Trophoblast cell (in vitro differentiated cells and primary cell): ENCODE measurements around the gene KERA.

Source experiments
- DNase-seq, 2 donors: peaks; one replicate each; pipeline ENCODE4 v3.0.0-alpha.2; 2016
- H2AFZ ChIP-seq: 2 replicates; pipeline ENCODE4 v1.6.1; 2013; ENCODE audit warnings: low read length, moderate library complexity, mild to moderate bottlenecking; ENCODE audit not compliant: insufficient read depth, poor library complexity
- H2AK5ac ChIP-seq: 2 replicates; pipeline ENCODE4 v1.6.1; 2013; ENCODE audit warnings: mild to moderate bottlenecking, low read length
- H2BK120ac ChIP-seq: 2 replicates; pipeline ENCODE4 v1.6.1; 2013; ENCODE audit warnings: low read length, mild to moderate bottlenecking, moderate library complexity; ENCODE audit not compliant: insufficient read depth, poor library complexity
- H2BK12ac ChIP-seq: 2 replicates; pipeline ENCODE4 v1.6.1; 2013; ENCODE audit warnings: mild to moderate bottlenecking, low read length, moderate library complexity
- H2BK5ac ChIP-seq: 2 replicates; pipeline ENCODE4 v1.6.1; 2013; ENCODE audit warnings: low read length, low read depth, moderate library complexity, mild to moderate bottlenecking; ENCODE audit not compliant: poor library complexity
- H3K14ac ChIP-seq: 2 replicates; pipeline ENCODE4 v1.6.1; 2013; ENCODE audit warnings: mild to moderate bottlenecking, low read length
- H3K18ac ChIP-seq: 2 replicates; pipeline ENCODE4 v1.6.1; 2013; ENCODE audit warnings: mild to moderate bottlenecking, low read length
- H3K23ac ChIP-seq: 2 replicates; pipeline ENCODE4 v1.6.1; 2013; ENCODE audit warnings: low read length
- H3K27ac ChIP-seq: 2 replicates; pipeline ENCODE4 v1.5.1; 2013; ENCODE audit warnings: low read depth, mild to moderate bottlenecking, inconsistent platforms, low read length, moderate library complexity
- H3K27me3 ChIP-seq: 2 replicates; pipeline ENCODE4 v1.6.1; 2013; ENCODE audit warnings: inconsistent platforms, mild to moderate bottlenecking, low read length, moderate library complexity; ENCODE audit not compliant: insufficient read depth
- H3K36me3 ChIP-seq, 2 experiments: 1 replicate in 1 of 2; 2 replicates in 1 of 2; pipeline ENCODE4 v1.6.1; 2013; ENCODE audit warnings: low read length in 2 of 2, mild to moderate bottlenecking in 2 of 2, moderate library complexity in 1 of 2; ENCODE audit not compliant: insufficient read depth in 2 of 2, control insufficient read depth in 1 of 2
- H3K4ac ChIP-seq: 2 replicates; pipeline ENCODE4 v1.6.1; 2013; ENCODE audit warnings: low read depth, mild to moderate bottlenecking, low read length, moderate library complexity
- H3K4me1 ChIP-seq, 2 experiments: 1 replicate in 1 of 2; 2 replicates in 1 of 2; pipeline ENCODE4 v1.6.1; 2013; ENCODE audit warnings: low read length in 2 of 2, mild to moderate bottlenecking in 2 of 2, moderate library complexity in 1 of 2; ENCODE audit not compliant: insufficient read depth in 2 of 2, control insufficient read depth in 1 of 2
- H3K4me2 ChIP-seq: 2 replicates; pipeline ENCODE4 v1.6.1; 2013; ENCODE audit warnings: inconsistent platforms, mild to moderate bottlenecking, low read length, moderate library complexity
- H3K4me3 ChIP-seq: 2 replicates; pipeline ENCODE4 v1.5.1; 2013; ENCODE audit warnings: mild to moderate bottlenecking, low read depth, low read length, inconsistent platforms
- H3K79me1 ChIP-seq: one replicate; pipeline ENCODE4 v1.6.1; 2013; ENCODE audit warnings: low read length
- H3K79me2 ChIP-seq: 2 replicates; pipeline ENCODE4 v1.6.1; 2013; ENCODE audit warnings: low read length, mild to moderate bottlenecking; ENCODE audit not compliant: control insufficient read depth, insufficient read depth, poor library complexity
- H3K9ac ChIP-seq: 2 replicates; pipeline ENCODE4 v1.6.1; 2013; ENCODE audit warnings: mild to moderate bottlenecking, low read length
- H3K9me3 ChIP-seq: 2 replicates; pipeline ENCODE4 v1.6.1; 2013; ENCODE audit warnings: low read depth, mild to moderate bottlenecking, control low read depth, inconsistent platforms, low read length; ENCODE audit not compliant: insufficient read depth
- H4K12ac ChIP-seq: 2 replicates; pipeline ENCODE4 v1.6.1; 2013; ENCODE audit warnings: low read depth, mild to moderate bottlenecking, low read length, moderate library complexity
- H4K8ac ChIP-seq: 2 replicates; pipeline ENCODE4 v1.6.1; 2013; ENCODE audit warnings: low read depth, mild to moderate bottlenecking, low read length, moderate library complexity
- H4K91ac ChIP-seq: one replicate; pipeline ENCODE4 v1.6.1; 2013; ENCODE audit warnings: low read depth, mild to moderate bottlenecking, low read length, moderate library complexity
- WGBS: extraction: QIAGEN DNeasy Blood & Tissue Kit; methylation state at CpG from one replicate; pipeline ENCODE4 v1.1.7; 2013; ENCODE audit warnings: missing lambda C conversion rate; ENCODE audit not compliant: insufficient read length, insufficient coverage; ENCODE audit errors: extremely low coverage; 5-methylcytosine and 5-hydroxymethylcytosine counted together

The KERA gene

DNA sequence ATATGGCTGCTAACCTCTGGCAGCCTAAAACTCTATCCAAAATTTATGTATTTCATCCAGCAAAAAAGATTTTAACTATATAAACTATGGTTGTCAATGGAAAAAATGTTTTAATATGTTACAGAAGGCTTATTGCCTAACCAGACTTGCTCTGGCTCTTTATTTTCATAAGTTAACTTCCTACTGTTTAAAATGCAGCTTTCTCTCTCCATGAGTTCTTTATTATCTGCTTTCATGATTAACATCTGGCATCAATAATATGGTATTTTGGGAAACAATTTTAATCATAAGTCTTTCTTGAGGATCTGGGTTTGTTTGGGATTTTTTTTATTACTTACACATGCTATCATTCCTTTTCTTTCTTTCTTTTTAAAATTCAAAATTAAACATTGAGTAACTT, 20.5 kb downstream of the KERA start:
- no peaks in the 10 kb centered on the region for H3K4me1 ChIP-seq
- no peaks in the 10 kb centered on the region for H3K79me1 ChIP-seq
- no peak overlapping the region for H2BK5ac ChIP-seq
- no peak overlapping the region for H3K18ac ChIP-seq
- H3K9ac ChIP-seq = no peak overlapping the region
- no peak overlapping the region for H4K12ac ChIP-seq
- no peak overlapping the region for H2AFZ ChIP-seq
- no peaks in the 10 kb centered on the region for H3K36me3 ChIP-seq
- H3K4ac ChIP-seq = no peak overlapping the region
- no peak overlapping the region for H3K23ac ChIP-seq
- H4K8ac ChIP-seq = no peak overlapping the region
- H3K27me3 ChIP-seq = no peaks in the 10 kb centered on the region
- no peak overlapping the region for H3K27ac ChIP-seq
- H2BK120ac ChIP-seq = no peak overlapping the region
- no peak overlapping the region for H2BK12ac ChIP-seq
- H2AK5ac ChIP-seq = no peak overlapping the region
- H3K4me2 ChIP-seq = no peak overlapping the region
- no peak for DNase-seq
- no peaks in the 10 kb centered on the region for H3K79me2 ChIP-seq
- no peak overlapping the region for H3K14ac ChIP-seq
- H3K4me3 ChIP-seq = no peak overlapping the region
- H4K91ac ChIP-seq = no peak overlapping the region
- H3K9me3 ChIP-seq = no peaks in the 10 kb centered on the region

DNA sequence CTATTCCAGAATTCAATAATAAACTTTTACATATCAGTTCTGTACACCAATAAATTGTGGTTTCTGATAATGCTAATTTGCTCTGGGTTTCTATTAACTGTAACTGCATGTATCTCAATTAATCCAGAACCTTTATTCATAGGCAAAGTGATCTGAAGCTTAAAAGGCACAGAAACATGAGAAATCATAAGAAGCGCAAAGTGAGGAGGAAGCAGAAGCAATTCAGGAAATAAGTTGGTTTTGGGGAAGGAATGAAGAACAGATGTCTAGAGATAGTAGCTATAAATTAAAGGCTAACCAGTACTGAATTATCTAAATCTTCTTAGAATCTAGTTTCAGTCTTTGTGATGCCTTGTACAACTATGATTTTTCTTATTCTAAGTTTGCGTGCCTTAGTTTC, 24.6 kb downstream of the KERA start:
- H3K9me3 ChIP-seq = no peaks in the 10 kb centered on the region
- no peak overlapping the region for H2AFZ ChIP-seq
- no CpG with 5 or more reads among the region's 2 CpGs for WGBS
- H2BK5ac ChIP-seq = no peak overlapping the region
- no peak for DNase-seq
- H3K79me2 ChIP-seq = no peaks in the 10 kb centered on the region
- H3K4me1 ChIP-seq = no peaks in the 10 kb centered on the region
- no peak overlapping the region for H3K4me3 ChIP-seq
- H3K9ac ChIP-seq = no peak overlapping the region
- H3K79me1 ChIP-seq = no peaks in the 10 kb centered on the region
- H3K27ac ChIP-seq = no peak overlapping the region
- no peak overlapping the region for H3K18ac ChIP-seq
- no peak overlapping the region for H2AK5ac ChIP-seq
- no peaks in the 10 kb centered on the region for H3K36me3 ChIP-seq
- no peak overlapping the region for H4K91ac ChIP-seq
- no peak overlapping the region for H4K12ac ChIP-seq
- H2BK120ac ChIP-seq = no peak overlapping the region
- H4K8ac ChIP-seq = no peak overlapping the region
- H3K4me2 ChIP-seq = no peak overlapping the region
- H3K4ac ChIP-seq = no peak overlapping the region
- no peak overlapping the region for H3K14ac ChIP-seq
- H3K23ac ChIP-seq = no peak overlapping the region
- H3K27me3 ChIP-seq = no peaks in the 10 kb centered on the region
- no peak overlapping the region for H2BK12ac ChIP-seq

DNA sequence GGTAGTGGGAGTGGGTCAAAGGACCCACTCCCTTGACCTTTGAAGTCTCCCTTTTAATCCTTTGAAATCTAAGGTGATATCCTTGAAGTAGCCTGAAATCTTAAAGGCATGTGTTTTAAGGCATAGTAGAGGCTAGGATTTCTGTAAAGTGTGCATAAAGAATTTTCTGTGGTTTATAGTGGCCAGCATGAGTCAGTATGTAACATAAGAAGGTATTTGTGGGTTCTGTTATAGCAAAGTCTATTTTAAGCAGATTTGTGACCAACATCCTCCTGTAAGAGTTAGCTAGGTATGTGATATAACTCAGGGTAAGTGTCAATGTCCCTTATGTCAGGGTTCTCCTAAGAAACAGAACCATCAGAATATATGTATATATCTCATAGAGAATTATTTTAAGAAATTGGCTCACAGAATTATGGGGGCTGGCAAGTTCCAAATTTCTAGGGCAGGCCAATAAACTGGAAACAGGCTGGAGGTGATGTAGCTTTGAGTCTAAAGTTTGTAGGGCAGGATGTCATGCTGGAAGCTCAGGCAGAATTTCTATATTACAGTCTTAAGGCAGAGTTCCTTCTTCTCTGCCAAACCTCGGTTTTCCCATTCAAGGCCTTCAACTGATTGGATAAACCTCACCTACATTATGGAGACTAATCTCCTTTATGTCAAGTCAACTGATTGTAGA, 34.4 kb downstream of the KERA start:
- Histone ChIP-seq H3K4me3 (no peak overlapping the region), H3K36me3 (no peaks in the 10 kb centered on the region), H2BK5ac (no peak overlapping the region), H3K79me1 (no peaks in the 10 kb centered on the region), H4K91ac (no peak overlapping the region), H2AFZ (no peak overlapping the region), H3K9ac (no peak overlapping the region), H3K27me3 (no peaks in the 10 kb centered on the region), H4K8ac (no peak overlapping the region), H2BK12ac (no peak overlapping the region), H3K4ac (no peak overlapping the region), H3K4me2 (no peak overlapping the region), H3K9me3 (no peaks in the 10 kb centered on the region), H3K14ac (no peak overlapping the region), H3K4me1 (no peaks in the 10 kb centered on the region), H3K18ac (no peak overlapping the region), H3K27ac (no peak overlapping the region), H3K79me2 (no peaks in the 10 kb centered on the region), H2BK120ac (no peak overlapping the region), H2AK5ac (no peak overlapping the region), H3K23ac (no peak overlapping the region), H4K12ac (no peak overlapping the region)
- no peak for DNase-seq
- WGBS = no CpG with 5 or more reads among the region's 1 CpG

DNA sequence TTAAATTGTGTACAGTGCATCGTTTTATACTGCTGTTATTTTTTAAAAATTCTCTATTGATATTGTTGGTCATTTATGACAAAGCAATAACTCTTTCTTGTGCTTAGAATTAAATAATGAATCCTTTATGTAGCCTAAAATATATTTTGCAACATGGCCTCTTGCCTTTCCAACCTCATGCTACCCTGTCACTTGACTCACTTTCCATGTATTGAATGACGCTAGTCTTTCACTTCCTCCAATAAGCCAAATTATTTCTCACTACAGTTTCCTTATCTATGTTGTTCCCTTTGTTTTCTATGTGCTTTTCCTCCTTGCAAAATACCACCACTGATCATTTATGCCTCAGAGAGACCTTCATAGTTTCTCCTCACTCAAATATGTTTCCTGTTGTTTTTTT, 36.7 kb downstream of the KERA start:
- no peak for DNase-seq
- Histone ChIP-seq H3K4ac (no peak overlapping the region), H2AK5ac (no peak overlapping the region), H3K79me1 (no peaks in the 10 kb centered on the region), H3K9ac (no peak overlapping the region), H2BK5ac (no peak overlapping the region), H3K9me3 (no peaks in the 10 kb centered on the region), H2AFZ (no peak overlapping the region), H3K14ac (no peak overlapping the region), H3K4me2 (no peak overlapping the region), H3K27ac (no peak overlapping the region), H3K79me2 (no peaks in the 10 kb centered on the region), H3K27me3 (no peaks in the 10 kb centered on the region), H3K23ac (no peak overlapping the region), H4K12ac (no peak overlapping the region), H4K8ac (no peak overlapping the region), H2BK120ac (no peak overlapping the region), H4K91ac (no peak overlapping the region), H2BK12ac (no peak overlapping the region), H3K4me1 (no peaks in the 10 kb centered on the region), H3K4me3 (no peak overlapping the region), H3K36me3 (no peaks in the 10 kb centered on the region), H3K18ac (no peak overlapping the region)
- no CpG with 5 or more reads among the region's 2 CpGs for WGBS
